Measurements from ENCODE around the gene ZNF628.

The ZNF628 gene

DNA sequence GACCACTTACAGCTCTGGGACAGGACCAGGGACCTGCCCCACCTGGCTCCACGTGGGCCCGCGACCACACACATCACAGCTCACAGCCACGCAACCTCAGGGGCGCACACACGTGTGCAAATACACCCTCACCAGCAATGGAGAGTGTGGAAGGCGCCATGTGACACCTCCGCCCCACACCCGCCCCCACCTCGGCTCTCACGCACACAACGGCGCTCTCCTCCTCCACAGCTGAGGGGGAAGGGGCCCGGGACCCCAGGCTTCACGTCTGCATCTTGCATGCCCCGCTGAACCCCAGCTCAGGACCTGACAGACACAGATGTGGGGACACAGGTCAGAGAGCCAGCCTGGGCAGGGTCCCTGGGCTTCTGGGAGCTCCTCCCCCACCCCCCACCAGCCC lies 26.9 kb upstream of the ZNF628 start:
- WGBS (ENCODE audit: insufficient coverage, insufficient read length): no CpG with 5 or more reads among the region's 16 CpGs
- no peaks in the 10 kb centered on the region for H3K9me3 ChIP-seq (ENCODE audit: control insufficient read depth, insufficient read depth, low read length)
- no peak for DNase-seq (ENCODE audit: low read depth, low spot score)
- no peak overlapping the region for H3K4me3 ChIP-seq (ENCODE audit: low read length)
- H3K27me3 ChIP-seq (ENCODE audit: control insufficient read depth, insufficient read depth, low read length): peaks cover 35% of the 10 kb centered on the region
- H3K4me1 ChIP-seq (ENCODE audit: control insufficient read depth, insufficient read depth, low read length): peaks cover 3% of the 10 kb centered on the region; the same call in 1 of the 2 replicates
- H3K27ac ChIP-seq (ENCODE audit: low read length): no peak overlapping the region
- no peaks in the 10 kb centered on the region for H3K36me3 ChIP-seq (ENCODE audit: control insufficient read depth, insufficient read depth, low read length)

DNA sequence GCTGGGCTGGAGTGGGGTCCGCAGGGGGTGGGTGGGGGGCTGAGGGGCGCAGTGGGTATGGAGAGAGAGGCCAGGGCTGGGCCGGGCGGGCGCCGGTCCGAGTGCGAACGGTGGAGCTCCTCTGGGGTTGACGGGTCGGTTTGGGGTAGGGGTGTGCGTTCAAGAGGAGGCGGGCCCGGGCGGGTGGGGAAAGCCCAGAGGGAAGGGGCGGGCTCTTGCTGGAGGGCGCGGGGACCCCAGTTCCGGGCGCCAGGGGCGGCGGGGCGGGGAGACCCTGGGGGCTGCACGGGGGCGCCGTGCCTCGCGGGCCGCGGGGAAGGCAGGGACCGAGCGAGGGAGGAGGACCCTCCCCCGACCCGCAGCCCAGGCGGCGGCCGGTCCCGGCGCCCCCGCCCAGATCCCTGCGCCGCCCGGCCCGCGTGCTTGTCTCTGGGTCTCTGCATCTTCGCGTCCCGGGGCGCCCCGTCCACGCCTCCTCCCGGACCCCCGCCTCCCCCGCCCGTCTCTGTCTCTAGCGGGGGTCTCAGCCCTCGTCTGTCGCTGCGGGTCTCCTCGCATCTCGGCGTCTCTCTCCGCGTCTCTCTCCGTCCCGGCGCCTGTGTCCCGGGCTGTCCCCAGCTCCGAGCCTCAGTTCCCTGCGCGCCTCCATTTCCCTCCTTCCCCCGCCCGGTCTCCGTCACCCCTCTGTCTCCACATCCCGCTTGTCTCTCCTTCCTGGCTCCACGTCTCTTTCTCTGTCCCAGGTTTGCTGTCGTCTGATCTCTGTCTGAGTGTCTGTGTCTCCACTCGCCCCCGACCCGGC lies 25.1 kb upstream of the ZNF628 start:
- no peak for DNase-seq (ENCODE audit: low read depth, low spot score)
- H3K27ac ChIP-seq (ENCODE audit: low read length): no peak overlapping the region
- H3K4me3 ChIP-seq (ENCODE audit: low read length): peak overlapping the region; percentile 37; the same call in 1 of the 2 replicates
- H3K36me3 ChIP-seq (ENCODE audit: control insufficient read depth, insufficient read depth, low read length): no peaks in the 10 kb centered on the region
- H3K27me3 ChIP-seq (ENCODE audit: control insufficient read depth, insufficient read depth, low read length): peaks cover 25% of the 10 kb centered on the region
- WGBS (ENCODE audit: insufficient coverage, insufficient read length): no CpG with 5 or more reads among the region's 80 CpGs
- no peaks in the 10 kb centered on the region for H3K9me3 ChIP-seq (ENCODE audit: control insufficient read depth, insufficient read depth, low read length)
- peaks cover 3% of the 10 kb centered on the region; the same call in 1 of the 2 replicates for H3K4me1 ChIP-seq (ENCODE audit: control insufficient read depth, insufficient read depth, low read length)

DNA sequence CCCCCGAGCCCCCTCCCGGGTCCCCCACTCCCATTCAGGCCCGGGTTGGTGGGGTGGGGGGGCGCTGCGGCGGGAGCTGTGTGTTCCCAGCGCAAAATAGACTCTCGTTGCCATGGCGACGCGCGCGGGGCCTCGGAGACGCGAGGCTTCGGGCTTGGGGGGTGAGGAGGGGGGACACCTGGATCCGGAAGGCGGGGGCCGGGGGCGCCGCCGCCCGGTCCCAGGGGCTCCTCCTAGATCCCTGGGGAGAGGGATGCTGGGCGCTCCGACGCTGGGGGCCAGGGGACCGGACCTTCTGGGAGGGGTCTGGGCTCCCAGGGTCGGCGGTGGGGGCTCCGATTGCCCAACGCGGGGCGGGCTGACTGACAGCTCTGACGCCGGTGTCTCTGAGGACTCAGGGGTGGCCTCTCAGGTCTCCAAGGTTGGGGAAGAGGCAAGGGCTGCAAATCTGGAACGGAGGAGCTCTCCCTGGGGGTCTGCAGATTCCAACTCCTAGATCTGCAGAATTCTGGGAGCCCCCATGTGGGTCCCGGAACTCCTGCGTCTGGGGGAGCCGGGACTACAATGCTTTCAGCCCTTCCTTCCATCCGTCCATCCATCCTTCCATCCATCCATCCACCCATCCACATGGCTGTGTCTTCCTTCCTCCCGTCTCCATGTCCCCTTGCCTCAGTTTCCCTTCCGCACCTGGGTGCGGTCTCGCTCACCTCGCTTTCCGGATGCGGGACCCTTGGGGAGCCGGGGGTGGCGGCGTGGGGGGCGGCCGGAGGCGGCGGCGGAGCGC lies 24.3 kb upstream of the ZNF628 start:
- DNase-seq (ENCODE audit: low read depth, low spot score): no peak
- Histone ChIP-seq H3K27me3 (ENCODE audit: control insufficient read depth, insufficient read depth, low read length) (peaks cover 22% of the 10 kb centered on the region), H3K36me3 (ENCODE audit: control insufficient read depth, insufficient read depth, low read length) (no peaks in the 10 kb centered on the region), H3K4me1 (ENCODE audit: control insufficient read depth, insufficient read depth, low read length) (peaks cover 3% of the 10 kb centered on the region; the same call in 1 of the 2 replicates), H3K9me3 (ENCODE audit: control insufficient read depth, insufficient read depth, low read length) (no peaks in the 10 kb centered on the region), H3K27ac (ENCODE audit: low read length) (no peak overlapping the region), H3K4me3 (ENCODE audit: low read length) (peak overlapping the region; percentile 38; the same call in 1 of the 2 replicates)
- no CpG with 5 or more reads among the region's 57 CpGs for WGBS (ENCODE audit: insufficient coverage, insufficient read length)

DNA sequence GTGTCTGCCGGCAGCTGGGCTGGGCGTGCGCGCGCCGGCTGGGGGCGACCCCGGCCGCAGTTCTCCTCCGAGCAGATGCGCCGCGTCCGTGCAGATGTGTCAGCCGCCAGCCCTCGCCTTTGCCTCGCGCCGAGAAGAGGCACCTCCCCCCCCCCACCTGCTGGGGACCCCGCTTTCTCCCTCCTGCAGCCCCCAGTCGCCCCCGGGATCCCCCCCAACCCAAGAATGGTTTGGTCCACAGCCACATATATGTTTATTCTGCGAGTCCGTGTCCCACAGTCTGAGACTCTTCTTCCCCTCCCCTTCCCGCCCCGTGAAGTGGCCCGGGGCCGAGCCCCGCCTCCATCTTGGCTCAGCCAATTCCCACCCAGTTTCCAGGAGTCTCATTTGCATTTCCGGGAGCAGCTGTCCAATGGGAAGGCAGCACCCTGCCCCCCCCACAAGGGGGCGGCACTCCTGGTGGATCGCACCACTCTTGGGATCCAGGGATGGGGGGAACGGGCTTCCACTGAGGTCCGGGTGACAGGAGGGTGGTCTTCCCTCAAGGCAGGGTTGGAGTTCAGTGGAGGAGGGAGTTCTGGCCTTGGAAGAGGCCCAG lies 23.6 kb upstream of the ZNF628 start:
- H3K4me3 ChIP-seq (ENCODE audit: low read length): peak overlapping the region; percentile 38; the same call in 1 of the 2 replicates
- H3K4me1 ChIP-seq (ENCODE audit: control insufficient read depth, insufficient read depth, low read length): peaks cover 3% of the 10 kb centered on the region; the same call in 1 of the 2 replicates
- WGBS (ENCODE audit: insufficient coverage, insufficient read length): no CpG with 5 or more reads among the region's 34 CpGs
- no peaks in the 10 kb centered on the region for H3K9me3 ChIP-seq (ENCODE audit: control insufficient read depth, insufficient read depth, low read length)
- no peak overlapping the region for H3K27ac ChIP-seq (ENCODE audit: low read length)
- H3K27me3 ChIP-seq (ENCODE audit: control insufficient read depth, insufficient read depth, low read length): peaks cover 17% of the 10 kb centered on the region
- no peaks in the 10 kb centered on the region for H3K36me3 ChIP-seq (ENCODE audit: control insufficient read depth, insufficient read depth, low read length)
- DNase-seq (ENCODE audit: low read depth, low spot score): no peak

DNA sequence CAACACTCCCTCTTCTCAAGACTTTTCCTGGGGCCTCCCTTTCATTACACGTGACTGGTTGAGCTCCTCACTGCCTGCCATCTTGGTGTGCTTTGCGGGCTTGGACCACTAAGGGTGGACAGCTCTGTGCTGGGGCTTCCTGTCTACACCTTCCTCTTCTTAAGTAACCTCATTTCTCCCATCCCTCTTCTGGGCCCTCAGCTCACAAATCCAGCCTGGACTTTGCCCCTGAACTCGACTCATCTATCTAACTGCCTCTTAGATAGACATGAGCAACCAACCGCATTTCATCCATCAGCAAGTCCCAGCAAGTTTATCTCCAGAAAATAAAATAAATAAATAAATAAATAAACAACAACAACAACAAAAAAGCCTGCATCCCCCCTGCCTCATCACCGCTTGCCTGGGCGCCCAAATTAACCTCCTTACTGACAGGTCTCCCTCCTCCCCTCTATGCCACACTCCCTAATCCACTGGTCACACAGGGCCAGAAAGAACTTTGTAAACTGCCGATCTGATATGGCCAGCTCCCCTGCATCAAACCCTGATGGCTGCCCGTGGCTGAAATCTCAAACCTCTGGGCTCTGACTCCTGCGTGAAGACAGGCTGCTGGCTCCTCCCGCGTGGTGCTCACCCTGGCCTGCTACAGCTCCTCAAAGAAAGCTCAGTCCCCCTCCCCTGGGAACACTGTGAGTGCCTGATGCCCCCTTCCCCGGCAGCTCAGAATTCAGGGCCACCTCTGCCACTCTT lies 22.7 kb upstream of the ZNF628 start:
- Histone ChIP-seq H3K9me3 (ENCODE audit: control insufficient read depth, insufficient read depth, low read length) (no peaks in the 10 kb centered on the region), H3K27me3 (ENCODE audit: control insufficient read depth, insufficient read depth, low read length) (peaks cover 16% of the 10 kb centered on the region), H3K36me3 (ENCODE audit: control insufficient read depth, insufficient read depth, low read length) (no peaks in the 10 kb centered on the region), H3K4me3 (ENCODE audit: low read length) (no peak overlapping the region), H3K4me1 (ENCODE audit: control insufficient read depth, insufficient read depth, low read length) (peaks cover 5% of the 10 kb centered on the region; the same call in 1 of the 2 replicates), H3K27ac (ENCODE audit: low read length) (no peak overlapping the region)
- no CpG with 5 or more reads among the region's 12 CpGs for WGBS (ENCODE audit: insufficient coverage, insufficient read length)
- DNase-seq (ENCODE audit: low read depth, low spot score): no peak

DNA sequence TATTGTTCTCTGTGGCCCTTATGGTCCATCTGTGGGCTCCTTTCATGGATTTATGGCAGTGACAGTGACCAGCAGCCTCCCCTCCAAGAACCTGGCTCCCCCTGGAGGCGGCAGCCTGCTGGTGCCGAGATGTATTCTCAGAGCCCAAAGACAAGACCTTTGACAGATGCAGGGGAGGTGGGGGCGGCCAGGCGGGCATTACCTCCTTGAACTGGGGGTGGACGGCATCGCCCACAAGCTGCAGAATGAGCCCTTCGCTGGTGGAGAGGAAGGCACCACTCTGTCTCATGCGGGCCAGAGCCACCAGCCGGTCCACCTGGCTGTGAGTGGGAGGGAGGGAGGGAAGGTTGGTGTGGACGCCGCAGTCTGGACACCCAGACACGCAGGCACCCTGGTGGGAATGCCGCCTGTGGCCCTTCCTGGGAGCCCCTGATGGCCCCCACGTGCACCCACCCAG lies 21.6 kb upstream of the ZNF628 start:
- H3K9me3 ChIP-seq (ENCODE audit: control insufficient read depth, insufficient read depth, low read length): no peaks in the 10 kb centered on the region
- H3K4me1 ChIP-seq (ENCODE audit: control insufficient read depth, insufficient read depth, low read length): peaks cover 5% of the 10 kb centered on the region; the same call in 1 of the 2 replicates
- H3K36me3 ChIP-seq (ENCODE audit: control insufficient read depth, insufficient read depth, low read length): no peaks in the 10 kb centered on the region
- no peak overlapping the region for H3K27ac ChIP-seq (ENCODE audit: low read length)
- DNase-seq (ENCODE audit: low read depth, low spot score): no peak
- H3K4me3 ChIP-seq (ENCODE audit: low read length): no peak overlapping the region
- peaks cover 11% of the 10 kb centered on the region for H3K27me3 ChIP-seq (ENCODE audit: control insufficient read depth, insufficient read depth, low read length)
- WGBS (ENCODE audit: insufficient coverage, insufficient read length): no CpG with 5 or more reads among the region's 14 CpGs

DNA sequence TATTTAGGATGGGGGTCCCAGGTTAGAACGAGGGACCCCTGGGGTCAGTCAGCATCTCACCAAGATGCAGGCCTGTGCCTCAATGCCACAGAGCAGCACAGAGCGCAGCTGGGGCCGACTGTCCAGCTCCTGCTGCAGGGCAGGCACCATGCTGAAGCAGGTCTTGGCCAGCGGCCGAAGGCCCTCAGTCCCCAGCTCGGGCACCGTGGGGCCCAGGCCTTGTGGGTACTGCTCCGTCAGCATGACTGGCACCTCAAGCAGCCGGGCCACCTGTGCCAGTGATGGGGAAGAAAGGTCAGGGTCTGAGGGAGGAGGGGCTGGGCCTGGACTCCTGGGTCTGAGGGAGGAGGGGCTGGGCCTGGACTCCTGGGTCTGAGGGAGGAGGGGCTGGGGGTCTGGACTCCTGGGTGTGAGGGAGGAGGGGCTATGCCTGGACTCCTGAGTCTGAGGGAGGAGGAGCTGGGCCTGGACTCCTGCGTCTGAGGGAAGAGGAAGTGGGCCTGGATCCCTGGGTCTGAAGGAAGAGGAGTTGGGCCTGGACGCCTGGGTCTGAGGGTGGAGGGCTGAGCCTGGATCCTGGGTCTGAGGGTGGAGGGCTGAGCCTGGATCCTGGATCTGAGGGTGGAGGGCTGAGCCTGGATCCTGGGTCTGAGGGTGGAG lies 20.7 kb upstream of the ZNF628 start:
- Histone ChIP-seq H3K4me3 (ENCODE audit: low read length) (no peak overlapping the region), H3K27ac (ENCODE audit: low read length) (no peak overlapping the region), H3K9me3 (ENCODE audit: control insufficient read depth, insufficient read depth, low read length) (no peaks in the 10 kb centered on the region), H3K27me3 (ENCODE audit: control insufficient read depth, insufficient read depth, low read length) (peaks cover 7% of the 10 kb centered on the region), H3K36me3 (ENCODE audit: control insufficient read depth, insufficient read depth, low read length) (no peaks in the 10 kb centered on the region), H3K4me1 (ENCODE audit: control insufficient read depth, insufficient read depth, low read length) (peaks cover 5% of the 10 kb centered on the region; the same call in 1 of the 2 replicates)
- DNase-seq (ENCODE audit: low read depth, low spot score): no peak
- WGBS (ENCODE audit: insufficient coverage, insufficient read length): no CpG with 5 or more reads among the region's 11 CpGs

DNA sequence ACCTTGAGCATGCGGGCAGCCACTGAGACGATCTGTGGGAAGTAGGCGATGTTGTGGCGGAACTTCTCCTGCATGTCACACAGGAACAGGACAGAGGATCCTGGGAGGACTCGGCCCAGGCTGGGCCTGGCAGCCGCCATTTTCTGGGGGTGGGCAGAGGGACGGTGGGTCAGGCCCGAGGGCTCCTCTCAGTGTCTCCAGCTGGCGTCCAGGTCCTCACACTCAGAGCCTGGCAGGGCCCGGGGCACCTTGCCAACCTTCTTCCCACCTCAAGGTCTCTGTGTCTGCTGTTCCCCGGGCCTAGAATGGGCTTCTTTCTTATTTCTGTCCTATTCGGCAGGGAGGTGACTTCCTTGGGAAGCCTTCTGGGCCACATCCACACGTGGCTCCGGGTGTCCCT lies 20.1 kb upstream of the ZNF628 start:
- no peak for DNase-seq (ENCODE audit: low read depth, low spot score)
- Histone ChIP-seq H3K27me3 (ENCODE audit: control insufficient read depth, insufficient read depth, low read length) (peaks cover 4% of the 10 kb centered on the region; the same call in 1 of the 2 replicates), H3K4me3 (ENCODE audit: low read length) (no peak overlapping the region), H3K36me3 (ENCODE audit: control insufficient read depth, insufficient read depth, low read length) (no peaks in the 10 kb centered on the region), H3K4me1 (ENCODE audit: control insufficient read depth, insufficient read depth, low read length) (peaks cover 5% of the 10 kb centered on the region; the same call in 1 of the 2 replicates), H3K9me3 (ENCODE audit: control insufficient read depth, insufficient read depth, low read length) (no peaks in the 10 kb centered on the region), H3K27ac (ENCODE audit: low read length) (no peak overlapping the region)
- WGBS (ENCODE audit: insufficient coverage, insufficient read length): no CpG with 5 or more reads among the region's 14 CpGs

DNA sequence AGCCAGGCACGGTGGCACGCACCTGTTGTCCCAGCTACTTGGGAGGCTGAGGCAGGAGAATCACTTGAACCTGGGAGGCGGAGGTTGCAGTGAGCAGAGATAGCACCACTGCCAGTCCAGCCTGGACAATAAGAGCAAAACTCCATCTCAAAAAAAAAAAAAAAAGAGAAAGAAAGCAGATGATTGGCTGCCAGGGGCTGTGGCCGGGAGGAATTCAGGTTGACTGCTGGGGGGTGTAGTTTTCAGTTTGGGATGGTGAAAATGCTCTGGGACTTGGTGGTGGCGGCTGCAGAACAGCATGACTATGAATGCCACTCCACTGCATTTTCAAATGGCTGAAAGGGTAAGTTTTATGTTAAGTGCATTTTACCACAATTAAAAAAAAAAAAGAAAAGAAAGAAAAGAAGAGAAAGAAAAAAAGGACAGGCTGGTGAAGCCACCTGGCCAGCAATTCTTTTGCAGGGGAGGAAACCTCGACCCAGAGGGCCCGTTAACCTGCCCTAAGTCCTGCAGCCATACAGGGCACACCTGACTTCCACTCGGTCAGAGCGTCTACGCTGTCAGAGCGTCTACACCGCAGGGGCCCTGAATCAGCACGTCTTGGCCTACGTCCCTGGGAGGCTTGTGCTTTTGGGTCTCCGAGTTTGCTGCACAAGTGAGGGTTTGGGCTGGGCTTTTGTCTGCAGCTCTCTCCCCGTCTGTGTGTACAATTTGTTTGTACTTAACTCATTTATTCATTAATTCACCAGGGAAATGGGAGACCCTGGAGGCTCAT lies 18.5 kb upstream of the ZNF628 start:
- Histone ChIP-seq H3K27me3 (ENCODE audit: control insufficient read depth, insufficient read depth, low read length) (no peaks in the 10 kb centered on the region), H3K36me3 (ENCODE audit: control insufficient read depth, insufficient read depth, low read length) (no peaks in the 10 kb centered on the region), H3K9me3 (ENCODE audit: control insufficient read depth, insufficient read depth, low read length) (no peaks in the 10 kb centered on the region), H3K27ac (ENCODE audit: low read length) (no peak overlapping the region), H3K4me1 (ENCODE audit: control insufficient read depth, insufficient read depth, low read length) (0 out of 2 replicates have a peak, but pooled peaks cover 3% of the 10 kb centered on the region), H3K4me3 (ENCODE audit: low read length) (no peak overlapping the region)
- no CpG with 5 or more reads among the region's 16 CpGs for WGBS (ENCODE audit: insufficient coverage, insufficient read length)
- no peak for DNase-seq (ENCODE audit: low read depth, low spot score)
